Heart right ventricle (tissue), 16 donors: ENCODE results near the gene DPF3. TPM values are rescaled to one million over a fixed set of nuclear protein-coding genes. Genes with fewer than 3 reads are reported as not detected.
A peak's percentile ranks its signal among the peaks of the same experiment; 100 is the strongest.

Experiments
- ATAC-seq, 8 donors: fragments of 200-7000 bp; cut with Tn5 transposase; one replicate each; pipeline ENCODE4 v1.9.1; 2020; ENCODE audit warnings: mild to moderate bottlenecking in 8 of 8, moderate library complexity in 8 of 8, moderate number of reproducible peaks in 1 of 8
- DNase-seq, 2 donors: peaks; one replicate each; pipeline ENCODE4 v3.0.0-alpha.2; 2020
- H3K27ac ChIP-seq, 10 donors: fragments of 200-600 bp; sonication (generic) in 2 of 10; one replicate each; pipeline versions ENCODE4 v1.5.0 to v1.8.0; 2020 to 2022; ENCODE audit warnings: mild to moderate bottlenecking in 3 of 10
- H3K27me3 ChIP-seq, 7 donors: fragments of 200-600 bp; one replicate each; pipeline ENCODE4 v1.8.0; 2021 to 2022; ENCODE audit warnings: mild to moderate bottlenecking in 2 of 7
- H3K36me3 ChIP-seq, 9 donors: fragments of 200-600 bp; sonication (generic) in 1 of 9; one replicate each; pipeline versions ENCODE4 v1.5.0 to v1.8.0; 2020 to 2022; ENCODE audit warnings: mild to moderate bottlenecking in 2 of 9
- H3K4me1 ChIP-seq, 9 donors: fragments of 200-600 bp; sonication (generic) in 1 of 9; one replicate each; pipeline versions ENCODE4 v1.5.0 to v1.8.0; 2020 to 2022; ENCODE audit warnings: mild to moderate bottlenecking in 4 of 9
- H3K4me3 ChIP-seq, 10 donors: fragments of 200-600 bp; sonication (generic) in 2 of 10; one replicate each; pipeline versions ENCODE4 v1.5.0 to v1.8.0; 2020 to 2022; ENCODE audit warnings: mild to moderate bottlenecking in 7 of 10, moderate library complexity in 2 of 10
- H3K9me3 ChIP-seq, 11 donors: fragments of 200-600 bp in 10 of 11; sonication (generic) in 2 of 11; one replicate each; pipeline versions ENCODE4 v1.5.0 to v1.8.0; 2013 to 2022; ENCODE audit warnings: mild to moderate bottlenecking in 2 of 11, control low read depth in 1 of 11, moderate library complexity in 1 of 11
- WGBS, 2 donors: extraction: QIAGEN DNeasy Blood & Tissue Kit; methylation state at CpG; one replicate each; pipeline ENCODE4 v1.1.7; 2013; ENCODE audit warnings: inconsistent platforms in 1 of 2; 5-methylcytosine and 5-hydroxymethylcytosine counted together
- intact Hi-C, 10 donors: fragments of 100-400 bp; cut with DNase I; formaldehyde crosslinking; loops; one replicate each; pipeline versions ENCODE4 v1.11.1 to v1.14.2; 2022
- polyA plus RNA-seq, 2 donors: library from polyadenylated mRNA; stranded (reverse); fragments of 200-250 nt; gene quantifications; one replicate each; pipeline ENCODE4 v1.2.3, GENCODE V29; 2013
- total RNA-seq, 10 donors: library from RNA; stranded (reverse); fragmentation: NEBNext Ultra II Directional in 3 of 10; extraction: Animal tissue kit (Norgen Biotek cat#: 25700) in 3 of 10; gene quantifications; one replicate each; pipeline versions ENCODE4 v1.2.1 to v1.2.4, GENCODE V29; 2021 to 2023
- TF ChIP-seq, protein P1 (sequence below), 9 donors: fragments of 200-600 bp; sonication (generic) in 2 of 9; IDR thresholded peaks; one replicate each; pipeline versions ENCODE4 v1.5.0 to v1.8.0; 2021 to 2022; ENCODE audit warnings: antibody characterized with exemption in 9 of 9, mild to moderate bottlenecking in 5 of 9, moderate library complexity in 1 of 9
- donor health status: Arrhythmogenic right ventricular cardiomyopathy.
- donor health status: ischemic (EF 13 %, LVEDD 7.1; RV severe dilation, severe dysfunction).
- donor health status: healthy with polysubstance abuse.
- donor health status: DM: no; HTN: yes; CAD: no.
- donor health status: DM: no; HTN: no; CAD: no.
- donor health status: ischemic (EF 25% LVEDD 6.9; RV normal size, moderate dysfunction).
- donor health status: ischemic (EF 25% LVEDD 5.7; RV mildly dilated, moderate dysfunction).
- donor health status: healthy.
- donor health status: DM: yes; HTN: yes; CAD: no.
- donor health status: Ischemic cardiomyopathy.
- donor health status: ischemic (EF 35%, LVEDD 5.7; RV mildly dilated, moderate dysfunction).
- donor health status: nonischemic (EF 11% LVEDD 7.7; RV severe dilation, severe dysfunction).
- donor health status: DM: yes; HTN: yes; CAD: no.
- donor health status: PGD.
- donor health status: ischemic (EF 29% LVEDD 5.4; RV normal size, mild dysfunction).
- donor health status: nonischemic (EF 23%, LVEDD 6.1; RV moderate dilation, normal function).

The DPF3 gene
- total and polyA plus RNA-seq, 12 donors: 3.8 to 52.3 (median 35.6) TPM

DNA sequence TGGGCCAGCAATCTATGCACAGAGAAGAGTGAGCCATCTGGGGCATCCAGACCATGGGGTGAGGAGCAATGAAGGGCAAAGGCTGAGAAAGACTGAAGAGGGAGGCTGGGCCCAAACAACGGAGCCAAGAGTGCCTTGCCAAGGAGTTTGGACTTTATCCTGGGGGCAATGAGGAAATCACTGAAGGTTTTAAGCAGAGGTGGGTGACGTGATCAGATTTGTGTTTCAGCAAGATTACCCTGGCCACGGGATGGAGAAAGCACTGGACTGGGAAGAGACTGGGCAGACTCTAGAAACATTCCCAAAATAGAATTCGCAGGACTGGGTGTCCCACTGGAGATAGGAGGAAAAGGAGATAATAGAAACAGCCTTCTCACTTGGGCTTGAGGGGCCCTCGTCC, 65.3 kb downstream of the DPF3 start:
- Histone ChIP-seq H3K36me3 (no peaks in the 10 kb centered on the region), H3K4me3 (no peak overlapping the region), H3K27ac (peak overlapping the region in 8 of 10 donors; percentile 41 to 82 (median 72)), H3K4me1 (peaks cover 0 to 51% (median 17%) of the 10 kb centered on the region in 9 donors), H3K9me3 (no peaks in the 10 kb centered on the region), H3K27me3 (no peaks in the 10 kb centered on the region)
- WGBS, 2 donors: 35 to 65% methylated on average over 5 of the region's 5 CpGs
- ATAC-seq (peak; percentile 51 to 90 (median 74)), DNase-seq (peak in 1 of 2 donors; percentile 30)
- intact Hi-C loops: loop anchor here in 1 of 10 donors (10.0 kb wide), 1 partner anchor 66 kb away; the partner anchor contains the start of gene DPF3
- TF ChIP-seq, protein P1, sequence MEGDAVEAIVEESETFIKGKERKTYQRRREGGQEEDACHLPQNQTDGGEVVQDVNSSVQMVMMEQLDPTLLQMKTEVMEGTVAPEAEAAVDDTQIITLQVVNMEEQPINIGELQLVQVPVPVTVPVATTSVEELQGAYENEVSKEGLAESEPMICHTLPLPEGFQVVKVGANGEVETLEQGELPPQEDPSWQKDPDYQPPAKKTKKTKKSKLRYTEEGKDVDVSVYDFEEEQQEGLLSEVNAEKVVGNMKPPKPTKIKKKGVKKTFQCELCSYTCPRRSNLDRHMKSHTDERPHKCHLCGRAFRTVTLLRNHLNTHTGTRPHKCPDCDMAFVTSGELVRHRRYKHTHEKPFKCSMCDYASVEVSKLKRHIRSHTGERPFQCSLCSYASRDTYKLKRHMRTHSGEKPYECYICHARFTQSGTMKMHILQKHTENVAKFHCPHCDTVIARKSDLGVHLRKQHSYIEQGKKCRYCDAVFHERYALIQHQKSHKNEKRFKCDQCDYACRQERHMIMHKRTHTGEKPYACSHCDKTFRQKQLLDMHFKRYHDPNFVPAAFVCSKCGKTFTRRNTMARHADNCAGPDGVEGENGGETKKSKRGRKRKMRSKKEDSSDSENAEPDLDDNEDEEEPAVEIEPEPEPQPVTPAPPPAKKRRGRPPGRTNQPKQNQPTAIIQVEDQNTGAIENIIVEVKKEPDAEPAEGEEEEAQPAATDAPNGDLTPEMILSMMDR (IDR thresholded peaks at IDR 0.05): no peak

DNA sequence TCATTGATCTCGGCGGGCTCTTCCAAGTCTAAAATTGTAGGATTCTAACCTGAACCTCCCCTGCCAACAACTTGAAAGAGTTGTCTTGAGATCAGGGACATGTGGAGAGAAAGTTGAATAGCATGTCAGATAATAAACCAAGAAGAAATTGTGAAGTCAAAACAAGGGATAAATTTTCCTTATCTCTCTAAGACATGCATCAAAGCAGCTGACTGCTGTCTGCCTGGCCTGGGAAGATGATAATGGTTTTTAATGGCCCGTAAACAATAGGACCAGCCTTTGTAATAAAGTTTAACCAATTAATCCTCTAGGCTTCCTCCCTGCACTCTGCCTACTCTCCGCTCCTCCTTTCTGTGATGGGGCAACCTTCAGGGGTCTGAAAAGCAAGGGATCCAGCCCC, 67.9 kb downstream of the DPF3 start:
- Histone ChIP-seq H3K9me3 (no peaks in the 10 kb centered on the region), H3K36me3 (no peaks in the 10 kb centered on the region), H3K4me1 (peaks cover 0 to 51% (median 16%) of the 10 kb centered on the region in 9 donors), H3K27ac (peak overlapping the region in 3 of 10 donors; percentile 9 to 26 (median 19)), H3K4me3 (no peak overlapping the region), H3K27me3 (no peaks in the 10 kb centered on the region)
- intact Hi-C loops: loop anchor here in 1 of 10 donors (10.0 kb wide), 1 partner anchor 69 kb away; the partner anchor contains the start of gene DPF3
- DNase-seq (no peak), ATAC-seq (no peak)
- TF ChIP-seq, protein P1 (IDR thresholded peaks at IDR 0.05): no peak
- WGBS, 2 donors: 64 to 71% methylated on average over 4 of the region's 4 CpGs

DNA sequence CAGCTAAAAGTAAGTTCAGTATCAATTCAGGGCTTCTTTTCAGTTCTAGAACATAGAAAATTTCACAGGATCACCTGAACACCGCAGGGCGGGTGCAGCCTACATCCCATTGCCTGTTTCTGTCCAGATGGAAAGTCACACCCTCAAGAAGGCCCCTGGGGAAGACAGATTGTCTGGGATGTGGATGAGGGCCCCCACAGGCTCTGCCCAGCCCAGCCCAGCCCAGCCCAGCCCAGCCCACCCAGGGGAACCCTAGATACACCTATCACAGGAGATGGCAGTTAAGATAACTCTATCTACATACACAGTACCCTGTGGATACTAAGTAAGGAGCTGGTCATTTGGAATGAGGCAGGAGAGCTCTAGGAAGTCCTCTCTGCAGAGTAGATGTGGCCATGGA, 68.4 kb downstream of the DPF3 start:
- Histone ChIP-seq H3K4me3 (no peak overlapping the region), H3K27ac (peak overlapping the region in 2 of 10 donors; percentile 24 to 81), H3K9me3 (no peaks in the 10 kb centered on the region), H3K4me1 (peaks cover 0 to 47% (median 11%) of the 10 kb centered on the region in 9 donors), H3K27me3 (no peaks in the 10 kb centered on the region), H3K36me3 (no peaks in the 10 kb centered on the region)
- intact Hi-C loops: loop anchor here in 1 of 10 donors (10.0 kb wide), 1 partner anchor 69 kb away; the partner anchor contains the start of gene DPF3
- ATAC-seq (no peak), DNase-seq (no peak)
- WGBS, 2 donors: 89 to 93% methylated on average over 2 of the region's 2 CpGs
- TF ChIP-seq, protein P1 (IDR thresholded peaks at IDR 0.05): no peak

DNA sequence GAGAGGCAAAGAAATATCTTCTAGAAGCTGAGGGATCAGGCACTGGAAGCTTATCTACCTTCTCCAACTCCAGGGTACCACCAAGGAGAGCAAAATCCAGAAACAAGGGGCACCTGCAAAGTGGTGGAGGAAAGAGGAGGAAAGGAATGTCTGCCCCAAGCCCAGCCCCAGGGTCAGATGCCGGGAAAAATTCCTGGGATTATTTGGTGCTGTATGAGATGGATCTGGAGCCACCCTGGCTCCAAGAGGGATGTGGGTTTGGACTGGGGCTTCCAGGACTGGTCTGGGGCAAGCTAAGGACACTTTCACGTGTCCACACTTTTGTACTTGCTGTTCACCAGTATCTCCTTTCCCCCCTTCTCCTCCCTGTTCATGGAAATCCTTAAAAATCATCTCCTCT, 69.8 kb downstream of the DPF3 start:
- 31 to 63% methylated on average over 2 of the region's 2 CpGs for WGBS, 2 donors

More for the DNA sequence above, 69.8 kb downstream of the DPF3 start:
- Histone ChIP-seq H3K27me3 (no peaks in the 10 kb centered on the region), H3K9me3 (peaks cover 0 to 12% (median under 1%) of the 10 kb centered on the region in 11 donors), H3K36me3 (no peaks in the 10 kb centered on the region), H3K4me1 (peaks cover 0 to 36% (median 11%) of the 10 kb centered on the region in 9 donors), H3K4me3 (no peak overlapping the region), H3K27ac (peak overlapping the region in 7 of 10 donors; percentile 1 to 82 (median 77))
- ATAC-seq (no peak), DNase-seq (no peak)
- TF ChIP-seq, protein P1 (IDR thresholded peaks at IDR 0.05): no peak
- intact Hi-C loops: loop anchor here in 1 of 10 donors (10.0 kb wide), 1 partner anchor 71 kb away; the partner anchor contains the start of gene DPF3
